Measurements from ENCODE around the gene TEX10. TPM values are rescaled to one million over a fixed set of nuclear protein-coding genes. Genes with fewer than 3 reads are reported as not detected.

The TEX10 gene
- total RNA-seq, 1 experiment from 2014 or later, result 15.4 TPM

- no peak overlapping the region for H3K27ac ChIP-seq (ENCODE audit: low read length)
- in situ Hi-C loops (cut with HindIII; ENCODE audit: low pct_unique_long_range_greater_than_20kb, low sequenced_read_pairs), result no loop called here
- no peak for TF ChIP-seq REST (IDR thresholded peaks at IDR 0.05; ENCODE audit: insufficient read depth in 1 of 2, low read depth in 2 of 2, low read length in 1 of 2)
- TF ChIP-seq SIN3A (IDR thresholded peaks at IDR 0.05; ENCODE audit: borderline replicate concordance, insufficient read depth, low read depth, low read length), result no peak
- no peak for TF ChIP-seq CTCF (IDR thresholded peaks at IDR 0.05)
- no peak for TF ChIP-seq POLR2AphosphoS5 (IDR thresholded peaks at IDR 0.05; ENCODE audit: low read depth, low read length)
- no peak for TF ChIP-seq TCF7L2 (IDR thresholded peaks at IDR 0.05; ENCODE audit: low read depth, low read length)
- no TSS peak for BruUV-seq (replicated peaks)
- ChIA-PET CTCF (no interaction called here), POLR2A (interaction anchor here (0.5 kb wide), 1 partner anchor 8 kb away, joined by 4 read pairs; no protein-coding TSS in a partner anchor)
- no peaks in the 10 kb centered on the region for H3K27me3 ChIP-seq (ENCODE audit: control insufficient read depth, insufficient read depth, low read length)
- DNase-seq (ENCODE audit: low read depth, low spot score) (no peak), ATAC-seq (no peak)
- H3K4me1 ChIP-seq (ENCODE audit: control insufficient read depth, insufficient read depth, low read length), result no peaks in the 10 kb centered on the region
- H3K4me3 ChIP-seq (ENCODE audit: low read depth in 2 of 2, low read length in 2 of 2), result no peak overlapping the region
- H3K36me3 ChIP-seq (ENCODE audit: control insufficient read depth, insufficient read depth, low read length), result no peaks in the 10 kb centered on the region
- no peaks in the 10 kb centered on the region for H3K9me3 ChIP-seq (ENCODE audit: control insufficient read depth, insufficient read depth, low read depth, low read length)
- intact Hi-C loops (cut with micrococcal nuclease; ENCODE audit: unreplicated experiment), result no loop called here
These were observed 67.1 kb downstream of the TEX10 start for GRCh38 chr9:100285601-100286000.

GRCh38 chr9:100285080-100285479 lies 67.7 kb downstream of the TEX10 start:
- BruUV-seq (replicated peaks), result no TSS peak
- intact Hi-C loops (cut with micrococcal nuclease; ENCODE audit: unreplicated experiment), result no loop called here
- CTCF ChIA-PET, result no interaction called here

More at GRCh38 chr9:100285080-100285479, 67.7 kb downstream of the TEX10 start:
- H3K27me3 ChIP-seq (ENCODE audit: control insufficient read depth, insufficient read depth, low read length), result no peaks in the 10 kb centered on the region
- in situ Hi-C loops (cut with HindIII; ENCODE audit: low pct_unique_long_range_greater_than_20kb, low sequenced_read_pairs), result no loop called here
- TF ChIP-seq SIN3A (IDR thresholded peaks at IDR 0.05; ENCODE audit: borderline replicate concordance, insufficient read depth, low read depth, low read length) (no peak), CTCF (IDR thresholded peaks at IDR 0.05) (no peak), POLR2AphosphoS5 (IDR thresholded peaks at IDR 0.05; ENCODE audit: low read depth, low read length) (no peak), REST (IDR thresholded peaks at IDR 0.05; ENCODE audit: insufficient read depth in 1 of 2, low read depth in 2 of 2, low read length in 1 of 2) (no peak), TCF7L2 (IDR thresholded peaks at IDR 0.05; ENCODE audit: low read depth, low read length) (no peak)
- H3K27ac ChIP-seq (ENCODE audit: low read length), result no peak overlapping the region
- DNase-seq (ENCODE audit: low read depth, low spot score) (no peak), ATAC-seq (no peak)
- no peaks in the 10 kb centered on the region for H3K9me3 ChIP-seq (ENCODE audit: control insufficient read depth, insufficient read depth, low read depth, low read length)
- H3K36me3 ChIP-seq (ENCODE audit: control insufficient read depth, insufficient read depth, low read length), result no peaks in the 10 kb centered on the region
- H3K4me1 ChIP-seq (ENCODE audit: control insufficient read depth, insufficient read depth, low read length), result no peaks in the 10 kb centered on the region
- no peak overlapping the region for H3K4me3 ChIP-seq (ENCODE audit: low read depth in 2 of 2, low read length in 2 of 2)
- POLR2A ChIA-PET, result no interaction called here

Measured in Panc1 (cell line).